ENCODE data around the gene ASB18.

DNA sequence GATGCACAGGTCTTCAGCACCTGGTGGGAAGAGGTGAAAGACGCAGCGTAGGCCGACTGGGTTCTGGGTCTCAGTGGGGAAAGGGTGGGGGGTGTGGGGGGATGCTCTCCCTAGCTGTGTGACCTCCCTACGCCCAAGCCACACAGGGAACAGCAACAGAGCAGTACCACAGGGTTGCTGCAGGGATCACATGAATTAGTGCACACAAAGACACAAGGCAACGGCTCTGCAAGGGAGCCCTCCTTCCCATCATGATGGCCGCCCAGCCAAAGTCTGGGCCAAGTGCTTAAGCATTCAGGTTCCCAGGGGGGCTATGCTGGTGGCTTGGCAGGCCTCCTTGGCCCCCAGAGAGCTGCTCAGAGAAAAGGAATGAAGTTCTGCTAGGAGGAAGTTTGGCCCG, 67.8 kb downstream of the ASB18 start:
- TF ChIP-seq, protein P1, sequence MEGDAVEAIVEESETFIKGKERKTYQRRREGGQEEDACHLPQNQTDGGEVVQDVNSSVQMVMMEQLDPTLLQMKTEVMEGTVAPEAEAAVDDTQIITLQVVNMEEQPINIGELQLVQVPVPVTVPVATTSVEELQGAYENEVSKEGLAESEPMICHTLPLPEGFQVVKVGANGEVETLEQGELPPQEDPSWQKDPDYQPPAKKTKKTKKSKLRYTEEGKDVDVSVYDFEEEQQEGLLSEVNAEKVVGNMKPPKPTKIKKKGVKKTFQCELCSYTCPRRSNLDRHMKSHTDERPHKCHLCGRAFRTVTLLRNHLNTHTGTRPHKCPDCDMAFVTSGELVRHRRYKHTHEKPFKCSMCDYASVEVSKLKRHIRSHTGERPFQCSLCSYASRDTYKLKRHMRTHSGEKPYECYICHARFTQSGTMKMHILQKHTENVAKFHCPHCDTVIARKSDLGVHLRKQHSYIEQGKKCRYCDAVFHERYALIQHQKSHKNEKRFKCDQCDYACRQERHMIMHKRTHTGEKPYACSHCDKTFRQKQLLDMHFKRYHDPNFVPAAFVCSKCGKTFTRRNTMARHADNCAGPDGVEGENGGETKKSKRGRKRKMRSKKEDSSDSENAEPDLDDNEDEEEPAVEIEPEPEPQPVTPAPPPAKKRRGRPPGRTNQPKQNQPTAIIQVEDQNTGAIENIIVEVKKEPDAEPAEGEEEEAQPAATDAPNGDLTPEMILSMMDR (conservative IDR thresholded peaks at IDR 0.05; ENCODE audit: low read depth, low read length): no peak
- TF ChIP-seq FOS (IDR thresholded peaks at IDR 0.05; ENCODE audit: low read depth, low read length) (no peak), POLR2A (IDR thresholded peaks at IDR 0.05; ENCODE audit: low read depth, low read length) (no peak), RCOR1 (IDR thresholded peaks at IDR 0.05; ENCODE audit: insufficient replicate concordance, low read length) (no peak), RAD21 (IDR thresholded peaks at IDR 0.05; ENCODE audit: low read length) (no peak), NFE2L2 (IDR thresholded peaks at IDR 0.05; ENCODE audit: low read depth, low read length) (no peak)
